ENCODE data around the gene KRTAP24-1. TPM values are rescaled to one million over a fixed set of nuclear protein-coding genes. Genes with fewer than 3 reads are reported as not detected.

The KRTAP24-1 gene
- total and polyA plus RNA-seq, 8 donors = not detected

DNA sequence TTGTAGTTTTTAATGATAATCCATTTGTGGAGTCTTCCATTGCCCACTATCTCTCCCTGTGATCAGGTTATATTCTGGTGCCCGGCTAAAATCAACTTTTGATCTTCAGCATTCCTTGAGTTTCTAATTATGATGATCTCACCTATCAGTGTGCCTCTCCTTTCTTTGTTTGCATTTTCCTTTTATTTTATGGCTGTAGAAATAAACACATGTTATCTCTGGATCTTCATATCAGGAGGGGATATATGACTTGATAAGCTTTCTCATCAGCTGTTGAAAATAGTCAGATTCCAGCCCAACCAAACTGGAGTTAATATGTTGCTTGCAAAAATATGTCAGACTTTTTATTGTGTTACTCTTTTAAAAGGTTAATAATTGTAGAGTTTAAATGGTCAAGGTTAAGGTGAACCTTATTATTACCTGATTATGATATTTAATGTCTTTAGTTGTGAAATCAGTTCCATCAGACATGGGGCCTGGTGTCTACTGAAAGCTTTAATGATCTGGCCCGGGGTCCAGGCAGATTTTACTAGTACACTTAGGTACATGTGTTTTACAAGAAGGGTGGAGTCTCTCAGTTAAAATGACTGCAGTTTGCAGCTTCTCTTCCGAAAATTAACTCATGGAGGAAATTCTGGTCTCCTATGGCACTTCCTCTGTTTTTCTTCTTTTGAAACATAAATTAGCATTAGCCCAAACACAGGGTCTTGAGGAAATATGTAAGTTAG is 12.8 kb downstream of the KRTAP24-1 start:
- ATAC-seq (no peak), DNase-seq (no peak)
- Histone ChIP-seq H3K27ac (no peak overlapping the region), H3K4me1 (no peaks in the 10 kb centered on the region), H3K9me3 (peaks cover 0 to 6% of the 10 kb centered on the region in 2 donors), H3K27me3 (no peaks in the 10 kb centered on the region), H3K4me3 (no peak overlapping the region), H3K36me3 (no peaks in the 10 kb centered on the region)
- TF ChIP-seq, protein P1, sequence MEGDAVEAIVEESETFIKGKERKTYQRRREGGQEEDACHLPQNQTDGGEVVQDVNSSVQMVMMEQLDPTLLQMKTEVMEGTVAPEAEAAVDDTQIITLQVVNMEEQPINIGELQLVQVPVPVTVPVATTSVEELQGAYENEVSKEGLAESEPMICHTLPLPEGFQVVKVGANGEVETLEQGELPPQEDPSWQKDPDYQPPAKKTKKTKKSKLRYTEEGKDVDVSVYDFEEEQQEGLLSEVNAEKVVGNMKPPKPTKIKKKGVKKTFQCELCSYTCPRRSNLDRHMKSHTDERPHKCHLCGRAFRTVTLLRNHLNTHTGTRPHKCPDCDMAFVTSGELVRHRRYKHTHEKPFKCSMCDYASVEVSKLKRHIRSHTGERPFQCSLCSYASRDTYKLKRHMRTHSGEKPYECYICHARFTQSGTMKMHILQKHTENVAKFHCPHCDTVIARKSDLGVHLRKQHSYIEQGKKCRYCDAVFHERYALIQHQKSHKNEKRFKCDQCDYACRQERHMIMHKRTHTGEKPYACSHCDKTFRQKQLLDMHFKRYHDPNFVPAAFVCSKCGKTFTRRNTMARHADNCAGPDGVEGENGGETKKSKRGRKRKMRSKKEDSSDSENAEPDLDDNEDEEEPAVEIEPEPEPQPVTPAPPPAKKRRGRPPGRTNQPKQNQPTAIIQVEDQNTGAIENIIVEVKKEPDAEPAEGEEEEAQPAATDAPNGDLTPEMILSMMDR (IDR thresholded peaks at IDR 0.05) = no peak
- intact Hi-C loops (cut with DNase I) = no loop called here

DNA sequence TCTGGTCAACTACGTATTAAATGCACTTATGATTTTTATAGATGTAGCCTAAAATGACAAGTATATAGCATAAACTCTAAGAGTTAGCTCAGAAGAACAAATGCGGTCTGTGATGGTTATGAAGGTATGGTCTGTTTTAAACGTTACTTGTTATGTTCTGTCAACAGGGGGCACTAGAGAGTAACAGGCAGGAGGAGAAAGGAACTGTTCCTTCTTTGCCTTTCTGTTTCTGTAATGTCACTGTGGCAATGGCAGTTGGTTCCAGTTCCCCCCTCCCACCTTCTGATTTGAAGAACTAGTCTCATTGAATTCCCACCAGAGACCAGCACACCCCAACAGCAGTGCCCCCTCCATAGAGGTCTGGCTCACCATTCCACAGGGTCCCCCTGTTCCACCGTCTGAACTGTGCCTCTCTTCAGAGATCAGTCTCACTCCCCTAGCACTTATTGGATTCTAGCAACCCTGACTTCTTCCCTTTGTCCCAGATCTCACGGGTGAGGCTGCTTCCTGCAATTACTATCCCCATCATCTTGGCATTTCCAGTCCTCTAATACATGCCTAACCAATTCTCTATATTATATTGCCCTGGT is 14.0 kb downstream of the KRTAP24-1 start:
- Histone ChIP-seq H3K4me1 (no peaks in the 10 kb centered on the region), H3K27ac (no peak overlapping the region), H3K4me3 (no peak overlapping the region), H3K36me3 (no peaks in the 10 kb centered on the region), H3K27me3 (no peaks in the 10 kb centered on the region), H3K9me3 (peaks cover 0 to 6% of the 10 kb centered on the region in 2 donors)
- ATAC-seq (no peak), DNase-seq (no peak)
- TF ChIP-seq, protein P1 (IDR thresholded peaks at IDR 0.05) = no peak
- intact Hi-C loops (cut with DNase I) = no loop called here

DNA sequence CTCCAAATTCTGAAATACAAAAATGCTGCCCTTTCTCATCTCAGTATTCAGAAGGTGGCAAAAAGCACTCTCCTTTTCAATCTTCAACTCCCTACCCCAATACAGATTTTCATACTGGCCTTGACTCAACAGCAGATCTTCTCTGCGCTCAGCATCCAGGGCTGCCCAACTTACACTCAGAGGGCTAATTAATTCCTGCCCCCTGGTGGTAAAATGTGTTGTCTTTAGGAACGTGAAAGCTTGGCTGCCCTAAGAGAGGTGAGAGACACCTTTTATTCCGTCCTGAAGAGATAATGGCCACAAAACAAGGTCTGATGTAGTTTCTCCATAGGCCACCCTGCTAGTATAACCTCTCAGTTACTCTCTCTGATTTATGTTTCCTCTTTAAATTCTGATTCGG is 25.0 kb downstream of the KRTAP24-1 start:
- TF ChIP-seq, protein P1 (IDR thresholded peaks at IDR 0.05) = peak in 1 of 2 donors; percentile 18
- Histone ChIP-seq H3K4me3 (no peak overlapping the region), H3K36me3 (no peaks in the 10 kb centered on the region), H3K27me3 (no peaks in the 10 kb centered on the region), H3K4me1 (no peaks in the 10 kb centered on the region), H3K27ac (no peak overlapping the region), H3K9me3 (no peaks in the 10 kb centered on the region)
- intact Hi-C loops (cut with DNase I) = no loop called here
- DNase-seq = no peak
- ATAC-seq = peak; percentile 45

DNA sequence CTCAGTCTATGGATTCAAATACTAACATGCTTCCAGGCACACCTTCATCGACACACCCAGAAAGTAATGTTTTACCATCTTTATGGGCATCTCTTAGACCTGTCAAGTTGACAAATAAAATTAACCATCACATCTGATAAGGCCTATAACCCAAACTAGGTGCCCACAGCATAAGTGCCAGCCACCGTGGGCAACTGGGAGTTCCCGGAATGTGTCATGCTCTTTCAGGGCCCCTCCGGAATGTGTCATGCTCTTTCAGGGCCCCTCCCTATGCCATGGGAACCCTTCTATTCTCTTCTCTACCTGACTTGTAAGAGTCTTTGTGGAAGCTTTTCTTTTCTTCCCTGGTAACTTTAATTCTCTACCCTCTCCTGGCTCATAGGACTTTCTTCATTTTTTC is 26.6 kb downstream of the KRTAP24-1 start:
- ATAC-seq = no peak
- no peak overlapping the region for H3K27ac ChIP-seq
- no peak overlapping the region for H3K4me3 ChIP-seq
- H3K27me3 ChIP-seq = no peaks in the 10 kb centered on the region
- no peak for DNase-seq
- intact Hi-C loops (cut with DNase I) = no loop called here
- H3K4me1 ChIP-seq = no peaks in the 10 kb centered on the region
- no peaks in the 10 kb centered on the region for H3K36me3 ChIP-seq
- no peaks in the 10 kb centered on the region for H3K9me3 ChIP-seq
- TF ChIP-seq, protein P1 (IDR thresholded peaks at IDR 0.05) = no peak

DNA sequence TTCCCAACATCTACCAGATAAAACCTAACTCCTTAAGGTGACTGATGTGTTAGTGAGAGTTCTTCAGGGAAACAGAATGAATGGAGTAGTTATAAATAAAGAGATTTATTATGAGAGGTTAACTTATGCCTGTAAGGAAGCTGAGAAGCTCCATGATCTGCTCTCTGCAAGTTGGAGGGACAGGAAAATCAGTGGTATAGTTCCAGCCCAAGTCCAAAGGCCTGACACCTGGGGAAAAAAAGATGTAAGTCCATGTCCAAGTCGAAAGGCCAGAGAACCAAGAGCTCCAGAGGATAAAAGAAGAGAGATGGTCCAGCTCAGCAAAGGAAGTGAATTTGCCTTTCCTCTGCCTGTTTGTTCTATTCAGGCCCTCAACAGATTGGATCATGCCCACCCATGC is 27.1 kb downstream of the KRTAP24-1 start:
- intact Hi-C loops (cut with DNase I) = no loop called here
- Histone ChIP-seq H3K4me3 (no peak overlapping the region), H3K9me3 (no peaks in the 10 kb centered on the region), H3K27me3 (no peaks in the 10 kb centered on the region), H3K4me1 (no peaks in the 10 kb centered on the region), H3K36me3 (no peaks in the 10 kb centered on the region), H3K27ac (no peak overlapping the region)
- ATAC-seq = no peak
- no peak for DNase-seq
- TF ChIP-seq, protein P1 (IDR thresholded peaks at IDR 0.05) = no peak
